Right lobe of liver (tissue), 4 donors: Measurements from ENCODE around the gene PRDM4.

Experiments used
- POLR2A ChIP-seq: fragments of 450-650 bp; IDR thresholded peaks from one replicate; pipeline ENCODE4 v1.6.1; 2017; ENCODE audit warnings: antibody characterized with exemption, mild to moderate bottlenecking
- TF ChIP-seq, protein P1 (sequence below), 4 donors: fragments of 200-600 bp in 3 of 4; fragments of 450-650 bp in 1 of 4; IDR thresholded peaks; one replicate each; pipeline versions ENCODE4 v1.5.1 to v1.8.0; 2016 to 2022; ENCODE audit warnings: antibody characterized with exemption in 4 of 4, mild to moderate bottlenecking in 2 of 4
- donor health status: DM: no; HTN: no; CAD: no.
- donor health status: DM: no; HTN: no; CAD: no.
- donor health status: DM: no; HTN: yes; CAD: no.

GRCh38 chr12:107760207-107760808 is 629 bp downstream of the PRDM4 start:
- TF ChIP-seq, protein P1, sequence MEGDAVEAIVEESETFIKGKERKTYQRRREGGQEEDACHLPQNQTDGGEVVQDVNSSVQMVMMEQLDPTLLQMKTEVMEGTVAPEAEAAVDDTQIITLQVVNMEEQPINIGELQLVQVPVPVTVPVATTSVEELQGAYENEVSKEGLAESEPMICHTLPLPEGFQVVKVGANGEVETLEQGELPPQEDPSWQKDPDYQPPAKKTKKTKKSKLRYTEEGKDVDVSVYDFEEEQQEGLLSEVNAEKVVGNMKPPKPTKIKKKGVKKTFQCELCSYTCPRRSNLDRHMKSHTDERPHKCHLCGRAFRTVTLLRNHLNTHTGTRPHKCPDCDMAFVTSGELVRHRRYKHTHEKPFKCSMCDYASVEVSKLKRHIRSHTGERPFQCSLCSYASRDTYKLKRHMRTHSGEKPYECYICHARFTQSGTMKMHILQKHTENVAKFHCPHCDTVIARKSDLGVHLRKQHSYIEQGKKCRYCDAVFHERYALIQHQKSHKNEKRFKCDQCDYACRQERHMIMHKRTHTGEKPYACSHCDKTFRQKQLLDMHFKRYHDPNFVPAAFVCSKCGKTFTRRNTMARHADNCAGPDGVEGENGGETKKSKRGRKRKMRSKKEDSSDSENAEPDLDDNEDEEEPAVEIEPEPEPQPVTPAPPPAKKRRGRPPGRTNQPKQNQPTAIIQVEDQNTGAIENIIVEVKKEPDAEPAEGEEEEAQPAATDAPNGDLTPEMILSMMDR (IDR thresholded peaks at IDR 0.05): no peak
- no peak for TF ChIP-seq POLR2A
